GM19193 (cell line): Measurements from ENCODE around the gene HTT.
A peak's percentile ranks its signal among the peaks of the same experiment; 100 is the strongest.

Experiments used
- POLR2A ChIP-seq: IDR thresholded peaks from 4 replicates; pipeline ENCODE4 v1.6.1; 2011; ENCODE audit not compliant: insufficient read depth, insufficient read length; ENCODE audit errors: extremely low read depth

HTT gene

GRCh38 chr4:3074078-3074845 lies at the start of gene HTT, which contains the start of gene HTT-AS:
Gene HTT (plus strand): TSS chr4:3074681. CDS start chr4:3074826, 145 bp downstream.
Gene HTT-AS (minus strand): TSS chr4:3074538.
- TF ChIP-seq POLR2A, result peak; percentile 84

DNA sequence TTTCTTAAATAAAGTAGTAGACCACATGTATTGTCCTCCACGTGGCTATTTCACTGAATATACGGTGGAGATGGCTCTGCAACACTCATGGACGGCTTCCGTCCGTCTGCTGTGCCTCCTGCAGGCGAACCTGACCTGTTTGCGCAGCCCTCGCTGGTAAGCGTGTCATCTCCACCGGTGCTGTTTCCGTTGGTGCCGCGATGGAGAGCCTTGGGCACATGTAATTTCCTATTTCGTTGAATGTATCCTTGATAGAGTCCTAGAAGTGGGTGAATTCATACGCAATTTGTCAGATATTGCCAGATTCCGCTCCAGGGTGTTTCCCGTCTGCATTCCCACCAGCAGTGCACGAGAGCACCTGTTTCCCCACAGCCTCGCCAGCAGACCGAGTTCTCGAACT lies 48.6 kb upstream of the HTT start:
- no peak for TF ChIP-seq POLR2A

- TF ChIP-seq POLR2A, result no peak
Observed at GRCh38 chr4:3026540-3026939, 47.9 kb upstream of the HTT start.

DNA sequence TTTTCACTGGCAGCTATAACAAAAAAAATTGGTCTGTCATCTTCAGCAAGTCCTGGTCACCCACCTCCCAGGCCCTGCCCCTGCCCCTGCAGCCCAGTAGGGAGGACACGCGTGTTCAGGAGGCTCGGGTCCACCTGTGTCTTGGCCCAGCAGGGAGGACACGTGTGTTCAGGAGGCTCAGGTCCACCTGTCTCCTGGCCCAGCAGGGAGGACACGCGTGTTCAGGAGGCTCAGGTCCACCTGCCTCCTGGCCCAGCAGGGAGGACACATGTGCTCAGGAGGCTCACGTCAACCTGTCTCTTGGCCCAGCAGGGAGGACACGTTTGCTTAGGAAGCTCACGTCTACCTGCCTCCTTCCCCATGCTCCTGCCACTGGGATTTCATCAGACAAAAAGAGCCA lies 45.0 kb upstream of the HTT start:
- TF ChIP-seq POLR2A, result no peak

- TF ChIP-seq POLR2A, result no peak
Observed at GRCh38 chr4:3030566-3031356, 43.7 kb upstream of the HTT start.

- TF ChIP-seq POLR2A, result no peak
Observed at GRCh38 chr4:3031357-3032082, 43.0 kb upstream of the HTT start.

- TF ChIP-seq POLR2A, result no peak
Observed at GRCh38 chr4:3034231-3034630, 40.2 kb upstream of the HTT start.

DNA sequence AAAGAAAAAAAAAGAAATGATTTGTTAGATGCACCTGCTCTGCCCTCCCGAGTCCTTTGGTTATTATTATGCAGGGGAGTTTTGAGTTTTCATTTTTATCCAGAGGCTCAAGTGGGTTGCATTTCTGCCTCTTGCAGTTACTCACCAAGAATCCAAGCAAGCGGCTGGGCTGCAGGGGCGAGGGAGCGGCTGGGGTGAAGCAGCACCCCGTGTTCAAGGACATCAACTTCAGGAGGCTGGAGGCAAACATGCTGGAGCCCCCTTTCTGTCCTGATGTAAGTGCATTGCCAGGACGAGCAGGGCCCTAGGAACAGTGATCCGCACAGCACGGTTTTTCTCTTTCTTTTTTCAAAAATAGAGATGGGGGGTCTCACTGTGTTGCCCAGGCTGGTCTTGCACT lies 39.2 kb upstream of the HTT start:
- TF ChIP-seq POLR2A, result no peak

- no peak for TF ChIP-seq POLR2A
Observed at GRCh38 chr4:3035674-3036073, 38.8 kb upstream of the HTT start.

DNA sequence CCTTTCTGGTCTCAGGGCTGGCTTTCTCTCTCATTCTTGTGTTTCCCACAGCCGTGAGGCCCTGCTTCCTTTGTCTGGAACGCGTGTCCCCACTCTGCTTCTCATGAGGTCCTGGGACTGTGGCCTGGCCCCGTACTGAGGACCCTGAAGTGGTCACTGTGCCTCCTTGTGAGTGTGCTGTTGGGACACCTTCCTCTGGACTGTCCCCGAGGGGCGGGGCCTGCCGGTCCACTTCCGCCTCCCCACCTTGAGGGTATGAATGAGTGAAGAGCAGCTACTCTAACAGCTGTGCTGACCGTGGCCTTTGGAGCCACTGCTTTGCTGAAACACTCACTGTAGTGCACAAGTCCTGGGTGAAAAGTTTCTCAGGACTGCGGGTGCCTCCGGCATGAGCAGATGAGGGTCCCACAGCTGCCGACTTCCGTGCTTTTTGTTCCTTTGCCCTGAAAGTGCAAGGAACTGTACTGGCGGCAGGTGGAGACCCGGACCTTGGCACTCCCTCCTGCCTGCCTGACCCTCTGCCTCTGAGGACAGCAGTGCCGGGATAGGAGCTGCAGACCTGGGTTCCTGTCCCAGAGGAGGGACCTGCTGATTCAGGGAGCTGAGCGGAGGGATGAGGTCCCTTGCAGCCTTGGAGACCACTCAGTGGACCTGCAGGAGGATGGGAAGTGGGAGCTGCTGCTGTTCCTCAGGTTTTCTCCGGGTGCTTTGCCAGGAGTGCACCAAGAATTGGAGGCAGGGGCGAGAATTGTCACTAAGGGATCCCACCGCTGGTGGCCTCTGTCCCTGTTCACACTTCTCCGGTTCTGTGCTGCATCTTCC lies 38.1 kb upstream of the HTT start:
- TF ChIP-seq POLR2A, result no peak

DNA sequence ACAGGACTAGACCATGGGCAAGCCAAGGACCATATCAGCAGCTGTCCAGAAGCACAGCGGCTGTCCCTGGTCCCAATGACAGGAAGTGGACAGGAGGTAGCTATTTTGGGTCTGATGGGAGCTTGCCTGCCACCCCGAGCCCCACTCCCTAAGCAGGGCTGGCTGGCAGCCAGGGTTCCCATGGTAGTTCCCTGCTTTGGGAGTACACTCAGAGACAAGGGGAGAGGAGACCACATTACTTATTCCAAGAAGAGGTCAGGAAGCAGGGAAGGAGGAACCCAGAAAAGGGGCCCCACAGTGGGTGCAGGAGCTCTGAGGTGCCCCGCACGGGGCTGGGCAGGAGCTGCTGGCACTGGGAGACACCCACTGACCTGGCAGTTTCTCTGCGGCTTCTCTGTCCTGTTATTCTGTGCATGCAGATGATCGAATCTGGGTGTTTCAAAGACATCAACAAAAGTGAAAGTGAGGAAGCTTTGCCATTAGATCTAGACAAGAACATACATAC lies 36.5 kb upstream of the HTT start:
- TF ChIP-seq POLR2A, result no peak

- no peak for TF ChIP-seq POLR2A
Observed at GRCh38 chr4:3039706-3040366, 34.6 kb upstream of the HTT start.

DNA sequence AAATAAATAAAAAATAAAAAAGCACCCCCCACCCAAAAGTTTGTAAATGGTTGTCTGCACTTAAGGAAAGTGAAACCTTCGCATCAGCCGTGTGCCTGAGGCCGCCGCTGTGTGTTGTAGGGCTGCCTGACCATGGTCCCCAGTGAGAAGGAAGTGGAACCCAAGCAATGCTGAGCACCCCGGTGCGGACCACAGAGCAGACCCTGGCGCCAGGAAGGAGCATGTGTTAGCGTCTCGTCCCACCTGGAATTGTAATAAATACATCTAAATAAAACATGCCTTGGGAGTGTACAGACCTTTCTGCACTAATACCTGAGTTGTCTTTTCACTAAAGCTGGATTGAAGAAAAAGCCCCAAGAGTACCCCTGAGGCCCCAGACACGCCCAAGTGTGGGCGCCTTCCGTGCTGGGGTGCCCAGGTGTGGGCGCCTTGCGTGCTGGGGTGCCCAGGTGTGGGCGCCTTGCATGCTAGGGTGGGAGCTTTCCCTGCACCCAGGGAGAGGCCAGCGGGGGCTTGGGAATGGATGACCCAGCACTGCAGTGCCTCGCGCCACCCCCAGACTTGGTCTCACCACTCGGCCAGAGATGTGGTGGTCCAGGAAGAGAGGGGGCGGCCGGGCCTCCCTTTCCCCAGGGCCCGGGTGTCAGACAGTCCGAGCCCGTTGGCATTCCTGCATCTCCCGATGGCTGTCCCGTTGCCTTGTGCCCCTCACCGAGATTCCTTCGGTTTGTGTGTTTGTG lies 33.9 kb upstream of the HTT start:
- peak; percentile 37 for TF ChIP-seq POLR2A
